WTC11 (cell line): ENCODE measurements around the gene HTRA2. TPM values are rescaled to one million over a fixed set of nuclear protein-coding genes. Genes with fewer than 3 reads are reported as not detected.

ENCODE experiments used
- ATAC-seq: fragments of 200-7000 bp; cut with Tn5 transposase; 2 replicates; pipeline ENCODE4 v1.10.0; 2021; ENCODE audit warnings: mild to moderate bottlenecking, moderate library complexity
- CTCF ChIA-PET: fragments of 300-600 bp; sonication (Branson Sonifier 250); formaldehyde crosslinking; loops from one replicate; lab custom pipeline; 2021; ENCODE audit warnings: antibody characterized with exemption; lab: Charles Lee
- POLR2A ChIA-PET: fragments of 350-600 bp; sonication (Branson Sonifier 250); formaldehyde crosslinking; loops from one replicate; lab custom pipeline; 2021; ENCODE audit warnings: antibody characterized with exemption; lab: Charles Lee
- DNase-seq: peaks from one replicate; pipeline ENCODE4 v3.0.0; 2021; ENCODE audit warnings: low spot score
- H3K27ac Mint-ChIP-seq: 2 replicates; pipeline ENCODE4 v1.8.0; 2021; ENCODE audit warnings: mixed read lengths
- H3K27me3 Mint-ChIP-seq: 2 replicates; pipeline ENCODE4 v1.8.0; 2021; ENCODE audit warnings: low read depth, mild to moderate bottlenecking, moderate library complexity, mixed read lengths
- H3K36me3 Mint-ChIP-seq: 2 replicates; pipeline ENCODE4 v1.8.0; 2021; ENCODE audit warnings: mixed read lengths
- H3K4me1 Mint-ChIP-seq: 2 replicates; pipeline ENCODE4 v1.8.0; 2022; ENCODE audit warnings: mixed read lengths
- H3K4me3 Mint-ChIP-seq: 2 replicates; pipeline ENCODE4 v1.8.0; 2021; ENCODE audit warnings: mild to moderate bottlenecking, moderate library complexity, mixed read lengths
- H3K9me3 Mint-ChIP-seq: 2 replicates; pipeline ENCODE4 v1.8.0; 2021; ENCODE audit warnings: mixed read lengths
- CREB1 ChIP-seq: sonication (generic); formaldehyde crosslinking; IDR thresholded peaks from 2 replicates; pipeline ENCODE4 v1.8.0; 2023; ENCODE audit warnings: mild to moderate bottlenecking, missing genetic modification reagents
- EMX1 ChIP-seq: fragments of 250-450 bp; sonication (Bioruptor Pico); IDR thresholded peaks from 2 replicates; pipeline ENCODE4 v1.8.0; 2021; ENCODE audit warnings: mild to moderate bottlenecking
- ESRRA ChIP-seq: sonication (generic); formaldehyde crosslinking; IDR thresholded peaks from 2 replicates; pipeline ENCODE4 v1.8.1; 2022; ENCODE audit warnings: mild to moderate bottlenecking, missing genetic modification reagents, borderline replicate concordance
- FOXP1 ChIP-seq: sonication (generic); formaldehyde crosslinking; IDR thresholded peaks from 2 replicates; pipeline ENCODE4 v1.8.0; 2022; ENCODE audit warnings: missing genetic modification reagents, mild to moderate bottlenecking, moderate library complexity, borderline replicate concordance
- HMGA2 ChIP-seq: fragments of 250-450 bp; sonication (Bioruptor Pico); IDR thresholded peaks from 2 replicates; pipeline ENCODE4 v1.4.0; 2021; ENCODE audit warnings: mild to moderate bottlenecking, moderate library complexity
- JAZF1 ChIP-seq: fragments of 250-450 bp; sonication (Bioruptor Pico); IDR thresholded peaks from 2 replicates; pipeline ENCODE4 v1.9.0; 2021; ENCODE audit warnings: moderate library complexity, mild to moderate bottlenecking, inconsistent platforms
- KAT7 ChIP-seq: sonication (generic); formaldehyde crosslinking; IDR thresholded peaks from 2 replicates; pipeline ENCODE4 v1.8.1; 2023; ENCODE audit warnings: missing genetic modification reagents, mild to moderate bottlenecking, borderline replicate concordance
- MYBL2 ChIP-seq: sonication (generic); formaldehyde crosslinking; IDR thresholded peaks from 2 replicates; pipeline ENCODE4 v1.8.1; 2023; ENCODE audit warnings: mild to moderate bottlenecking, moderate library complexity, missing genetic modification reagents
- RELA ChIP-seq: sonication (generic); formaldehyde crosslinking; IDR thresholded peaks from 2 replicates; pipeline ENCODE4 v1.8.1; 2022; ENCODE audit warnings: missing genetic modification reagents, mild to moderate bottlenecking, borderline replicate concordance
- SP1 ChIP-seq: sonication (generic); formaldehyde crosslinking; conservative IDR thresholded peaks from 2 replicates; pipeline ENCODE4 v1.8.1; 2022; ENCODE audit warnings: missing genetic modification reagents
- ZBTB21 ChIP-seq: sonication (generic); formaldehyde crosslinking; IDR thresholded peaks from 2 replicates; pipeline ENCODE4 v1.8.1; 2023; ENCODE audit warnings: mild to moderate bottlenecking, missing genetic modification reagents, borderline replicate concordance
- ZNF317 ChIP-seq: sonication (generic); formaldehyde crosslinking; IDR thresholded peaks from 2 replicates; pipeline ENCODE4 v1.8.1; 2023; ENCODE audit warnings: low read depth, mild to moderate bottlenecking, moderate library complexity, missing genetic modification reagents, borderline replicate concordance
- ZNF671 ChIP-seq: fragments of 250-450 bp; sonication (Bioruptor Pico); IDR thresholded peaks from 2 replicates; pipeline ENCODE4 v1.8.0; 2021; ENCODE audit warnings: mild to moderate bottlenecking
- total RNA-seq: library from RNA; stranded (reverse); gene quantifications from 3 replicates; pipeline ENCODE4 v1.2.3, GENCODE V29; 2021
- TF ChIP-seq, protein P1 (sequence below): fragments of 250-450 bp; sonication (Bioruptor Pico); IDR thresholded peaks from 2 replicates; pipeline ENCODE4 v1.9.0; 2021; ENCODE audit warnings: moderate library complexity, mild to moderate bottlenecking, inconsistent platforms, borderline replicate concordance
- TF ChIP-seq, protein P2 (sequence below): sonication (generic); formaldehyde crosslinking; IDR thresholded peaks from 2 replicates; pipeline ENCODE4 v1.8.0; 2023; ENCODE audit warnings: missing genetic modification reagents
- TF ChIP-seq, protein P3 (sequence below): sonication (generic); formaldehyde crosslinking; IDR thresholded peaks from 2 replicates; pipeline ENCODE4 v1.8.1; 2023; ENCODE audit warnings: mild to moderate bottlenecking, missing genetic modification reagents
- TF ChIP-seq, protein P4 (sequence below): sonication (generic); formaldehyde crosslinking; IDR thresholded peaks from 2 replicates; pipeline ENCODE4 v1.8.1; 2023; ENCODE audit warnings: mild to moderate bottlenecking, missing genetic modification reagents, borderline replicate concordance
- TF ChIP-seq, protein P5 (sequence below): fragments of 250-450 bp; sonication (Bioruptor Pico); IDR thresholded peaks from 2 replicates; pipeline ENCODE4 v1.8.0; 2021; ENCODE audit warnings: mild to moderate bottlenecking

Gene HTRA2
- total RNA-seq, 1 experiment from 2014 or later, result 30.0 TPM

DNA sequence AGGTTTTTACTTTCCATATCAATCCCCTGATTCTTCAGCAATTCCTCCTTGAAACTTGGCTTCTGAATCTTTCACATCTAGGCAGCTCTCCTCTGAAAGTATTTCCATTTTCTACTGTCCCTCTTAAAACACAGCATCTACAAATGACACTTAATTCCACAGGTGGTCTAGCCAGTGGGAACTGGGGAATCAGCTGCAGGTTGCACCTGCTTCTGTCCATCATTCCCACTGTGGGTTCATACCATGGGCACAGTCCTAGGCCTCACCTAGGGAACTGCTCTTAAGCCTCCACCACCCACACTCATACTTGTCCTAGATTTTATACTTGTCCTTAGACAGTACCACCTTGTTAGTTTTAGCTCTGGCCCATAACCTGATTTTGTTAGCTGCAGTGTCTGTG is 21.8 kb downstream of the HTRA2 start:
- Mint-ChIP-seq H3K27me3 (peaks cover 78% of the 10 kb centered on the region), H3K36me3 (peaks cover 2% of the 10 kb centered on the region; the same call in 1 of the 2 replicates)

DNA sequence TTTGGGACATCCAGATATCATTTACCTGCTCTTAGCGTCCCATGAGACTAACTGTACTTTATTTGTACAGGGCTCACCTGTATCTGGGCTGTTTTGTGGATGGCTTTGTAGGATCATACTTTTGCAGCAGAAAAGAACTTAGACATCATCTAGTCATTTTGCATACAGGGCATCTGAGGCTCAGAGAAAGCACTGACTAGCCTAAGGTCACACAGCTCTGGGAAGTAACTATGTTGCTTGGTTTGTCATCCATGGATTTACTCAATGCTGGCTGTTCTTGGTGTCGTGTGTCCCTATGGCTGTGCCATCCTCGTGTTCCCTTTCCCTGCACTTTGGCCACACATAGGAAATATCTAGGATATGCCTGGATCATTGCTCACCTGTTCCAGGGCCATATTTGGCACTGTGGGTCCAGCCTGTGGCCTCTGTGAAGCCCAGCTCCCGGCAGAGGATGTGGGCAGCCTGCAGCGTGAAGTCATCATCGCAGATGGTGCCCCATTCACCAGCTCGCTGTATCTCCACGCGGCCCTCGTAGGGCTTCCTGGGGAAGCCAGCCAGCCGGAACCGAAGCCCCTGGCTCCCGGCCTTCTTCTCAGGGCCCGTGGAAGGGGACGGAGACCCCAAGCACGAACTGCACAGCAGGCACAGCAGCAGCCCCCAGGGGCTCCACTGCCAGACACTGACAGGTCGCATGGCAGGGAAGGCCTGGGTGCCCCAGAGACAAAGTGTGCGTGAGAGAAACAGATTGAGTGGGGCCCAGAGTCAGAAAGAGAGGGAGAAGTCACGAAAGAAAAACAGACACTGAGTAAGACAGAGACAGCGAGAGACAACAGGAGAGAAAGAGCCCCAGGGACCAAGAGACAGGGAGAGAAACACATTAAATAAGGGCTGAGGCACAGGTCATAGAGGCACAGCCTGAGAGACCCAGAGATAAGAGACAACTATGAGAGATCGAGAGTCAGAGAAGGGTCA is 22.5 kb downstream of the HTRA2 start:
- DNase-seq (no peak), ATAC-seq (no peak)
- no peaks in the 10 kb centered on the region for H3K9me3 Mint-ChIP-seq
- ChIA-PET CTCF (interaction anchor here (1.8 kb wide), 1 partner anchor 22 kb away, joined by 9 read pairs; the partner anchor contains the start of genes AUP1 and HTRA2), POLR2A (interaction anchor here (0.9 kb wide), 1 partner anchor 39 kb away, joined by 3 read pairs; no protein-coding TSS in a partner anchor)
- peaks cover 32% of the 10 kb centered on the region for H3K4me1 Mint-ChIP-seq
- peaks cover 2% of the 10 kb centered on the region; the same call in 1 of the 2 replicates for H3K36me3 Mint-ChIP-seq
- peaks cover 83% of the 10 kb centered on the region for H3K27me3 Mint-ChIP-seq
- TF ChIP-seq, protein P1, sequence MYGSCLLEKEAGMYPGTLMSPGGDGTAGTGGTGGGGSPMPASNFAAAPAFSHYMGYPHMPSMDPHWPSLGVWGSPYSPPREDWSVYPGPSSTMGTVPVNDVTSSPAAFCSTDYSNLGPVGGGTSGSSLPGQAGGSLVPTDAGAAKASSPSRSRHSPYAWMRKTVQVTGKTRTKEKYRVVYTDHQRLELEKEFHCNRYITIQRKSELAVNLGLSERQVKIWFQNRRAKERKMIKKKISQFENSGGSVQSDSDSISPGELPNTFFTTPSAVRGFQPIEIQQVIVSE, result no peak
- TF ChIP-seq, protein P2, sequence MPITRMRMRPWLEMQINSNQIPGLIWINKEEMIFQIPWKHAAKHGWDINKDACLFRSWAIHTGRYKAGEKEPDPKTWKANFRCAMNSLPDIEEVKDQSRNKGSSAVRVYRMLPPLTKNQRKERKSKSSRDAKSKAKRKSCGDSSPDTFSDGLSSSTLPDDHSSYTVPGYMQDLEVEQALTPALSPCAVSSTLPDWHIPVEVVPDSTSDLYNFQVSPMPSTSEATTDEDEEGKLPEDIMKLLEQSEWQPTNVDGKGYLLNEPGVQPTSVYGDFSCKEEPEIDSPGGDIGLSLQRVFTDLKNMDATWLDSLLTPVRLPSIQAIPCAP, result no peak
- H3K4me3 Mint-ChIP-seq, result peak overlapping the region; percentile 84
- H3K27ac Mint-ChIP-seq, result no peak overlapping the region; the same call in 1 of the 2 replicates

More for the DNA sequence above, 21.8 kb downstream of the HTRA2 start:
- no peaks in the 10 kb centered on the region for H3K9me3 Mint-ChIP-seq
- H3K4me3 Mint-ChIP-seq, result no peak overlapping the region
- ATAC-seq, result no peak
- ChIA-PET CTCF (no interaction called here), POLR2A (no interaction called here)
- TF ChIP-seq ZBTB21 (CRISPR knock-in tag) (no peak), ZNF671 (CRISPR knock-in tag) (no peak), ESRRA (CRISPR knock-in tag) (no peak), JAZF1 (CRISPR knock-in tag) (no peak), CREB1 (CRISPR knock-in tag) (no peak), RELA (no peak)
- TF ChIP-seq, protein P3, sequence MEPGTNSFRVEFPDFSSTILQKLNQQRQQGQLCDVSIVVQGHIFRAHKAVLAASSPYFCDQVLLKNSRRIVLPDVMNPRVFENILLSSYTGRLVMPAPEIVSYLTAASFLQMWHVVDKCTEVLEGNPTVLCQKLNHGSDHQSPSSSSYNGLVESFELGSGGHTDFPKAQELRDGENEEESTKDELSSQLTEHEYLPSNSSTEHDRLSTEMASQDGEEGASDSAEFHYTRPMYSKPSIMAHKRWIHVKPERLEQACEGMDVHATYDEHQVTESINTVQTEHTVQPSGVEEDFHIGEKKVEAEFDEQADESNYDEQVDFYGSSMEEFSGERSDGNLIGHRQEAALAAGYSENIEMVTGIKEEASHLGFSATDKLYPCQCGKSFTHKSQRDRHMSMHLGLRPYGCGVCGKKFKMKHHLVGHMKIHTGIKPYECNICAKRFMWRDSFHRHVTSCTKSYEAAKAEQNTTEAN (CRISPR knock-in tag), result no peak
- DNase-seq, result no peak
- no peak overlapping the region for H3K27ac Mint-ChIP-seq
- H3K4me1 Mint-ChIP-seq, result peaks cover 32% of the 10 kb centered on the region

DNA sequence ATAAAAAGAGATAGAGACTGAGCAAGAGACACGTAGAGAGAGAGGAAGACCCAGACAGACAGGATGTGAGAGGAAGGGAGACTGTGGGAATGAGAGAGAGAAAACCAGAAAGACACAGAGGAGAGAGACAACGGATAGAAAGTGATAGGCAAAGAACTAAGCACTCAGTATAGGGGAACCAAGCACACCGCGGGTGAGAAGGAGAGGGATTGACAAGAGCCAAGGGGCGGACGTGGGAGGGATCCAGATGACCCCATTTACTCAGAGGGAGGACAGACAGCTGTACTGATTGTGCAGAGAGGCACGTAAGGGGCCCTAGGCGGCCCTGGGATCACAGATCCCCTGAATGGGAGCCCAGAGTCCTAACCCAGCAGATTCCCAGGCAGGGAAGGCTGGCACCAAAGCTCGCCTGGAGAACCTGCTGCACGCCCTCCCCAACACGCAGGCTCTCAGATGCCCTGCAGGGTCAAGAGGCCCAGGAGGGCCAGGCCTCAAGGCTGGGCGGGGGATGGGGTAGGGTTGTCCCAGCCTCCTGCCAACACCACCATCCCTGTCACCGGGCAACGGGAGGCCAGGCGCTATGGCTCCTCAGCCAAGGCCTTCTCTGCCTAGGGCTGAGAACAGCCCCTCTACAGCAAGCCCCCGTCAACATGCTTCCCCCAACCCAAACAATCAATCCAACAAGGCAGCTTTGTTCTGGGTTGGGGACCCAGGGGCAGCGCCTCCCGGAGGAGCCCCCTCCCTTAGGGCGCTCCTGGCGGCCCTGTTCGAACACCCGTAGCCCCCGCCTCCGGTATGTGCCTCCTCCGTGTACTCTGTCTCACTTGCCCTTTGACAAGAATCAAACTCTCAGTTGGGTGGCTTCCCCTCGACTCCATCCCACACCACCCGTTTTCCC is 23.4 kb downstream of the HTRA2 start:
- Mint-ChIP-seq H3K36me3 (peaks cover 2% of the 10 kb centered on the region; the same call in 1 of the 2 replicates), H3K4me3 (peak overlapping the region; percentile 84), H3K27ac (peak overlapping the region; percentile 84), H3K4me1 (peaks cover 28% of the 10 kb centered on the region), H3K9me3 (no peaks in the 10 kb centered on the region), H3K27me3 (peaks cover 75% of the 10 kb centered on the region)
- DNase-seq (peak; percentile 45), ATAC-seq (peak; percentile 4)
- POLR2A ChIA-PET, result interaction anchor here (0.8 to 1.1 kb wide), 3 partner anchors 24 to 46 kb away, joined by 3 read pairs; partner anchors contain the start of genes AUP1, HTRA2 and PCGF1
- CTCF ChIA-PET, result interaction anchor here (0.5 to 1.8 kb wide), 3 partner anchors 19 to 31 kb away, joined by 4 to 9 read pairs (median 6); partner anchors contain the start of genes AUP1 and HTRA2
- no peak for TF ChIP-seq MYBL2 (CRISPR knock-in tag)
- TF ChIP-seq ZNF317 (CRISPR knock-in tag), result no peak
- TF ChIP-seq SP1 (CRISPR knock-in tag), result peak; percentile 19; the same call in 1 of the 2 replicates
- TF ChIP-seq, protein P4, sequence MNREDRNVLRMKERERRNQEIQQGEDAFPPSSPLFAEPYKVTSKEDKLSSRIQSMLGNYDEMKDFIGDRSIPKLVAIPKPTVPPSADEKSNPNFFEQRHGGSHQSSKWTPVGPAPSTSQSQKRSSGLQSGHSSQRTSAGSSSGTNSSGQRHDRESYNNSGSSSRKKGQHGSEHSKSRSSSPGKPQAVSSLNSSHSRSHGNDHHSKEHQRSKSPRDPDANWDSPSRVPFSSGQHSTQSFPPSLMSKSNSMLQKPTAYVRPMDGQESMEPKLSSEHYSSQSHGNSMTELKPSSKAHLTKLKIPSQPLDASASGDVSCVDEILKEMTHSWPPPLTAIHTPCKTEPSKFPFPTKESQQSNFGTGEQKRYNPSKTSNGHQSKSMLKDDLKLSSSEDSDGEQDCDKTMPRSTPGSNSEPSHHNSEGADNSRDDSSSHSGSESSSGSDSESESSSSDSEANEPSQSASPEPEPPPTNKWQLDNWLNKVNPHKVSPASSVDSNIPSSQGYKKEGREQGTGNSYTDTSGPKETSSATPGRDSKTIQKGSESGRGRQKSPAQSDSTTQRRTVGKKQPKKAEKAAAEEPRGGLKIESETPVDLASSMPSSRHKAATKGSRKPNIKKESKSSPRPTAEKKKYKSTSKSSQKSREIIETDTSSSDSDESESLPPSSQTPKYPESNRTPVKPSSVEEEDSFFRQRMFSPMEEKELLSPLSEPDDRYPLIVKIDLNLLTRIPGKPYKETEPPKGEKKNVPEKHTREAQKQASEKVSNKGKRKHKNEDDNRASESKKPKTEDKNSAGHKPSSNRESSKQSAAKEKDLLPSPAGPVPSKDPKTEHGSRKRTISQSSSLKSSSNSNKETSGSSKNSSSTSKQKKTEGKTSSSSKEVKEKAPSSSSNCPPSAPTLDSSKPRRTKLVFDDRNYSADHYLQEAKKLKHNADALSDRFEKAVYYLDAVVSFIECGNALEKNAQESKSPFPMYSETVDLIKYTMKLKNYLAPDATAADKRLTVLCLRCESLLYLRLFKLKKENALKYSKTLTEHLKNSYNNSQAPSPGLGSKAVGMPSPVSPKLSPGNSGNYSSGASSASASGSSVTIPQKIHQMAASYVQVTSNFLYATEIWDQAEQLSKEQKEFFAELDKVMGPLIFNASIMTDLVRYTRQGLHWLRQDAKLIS (CRISPR knock-in tag), result no peak
- TF ChIP-seq FOXP1, result peak; percentile 59; the same call in 1 of the 2 replicates
- no peak for TF ChIP-seq KAT7 (CRISPR knock-in tag)
- TF ChIP-seq, protein P5, sequence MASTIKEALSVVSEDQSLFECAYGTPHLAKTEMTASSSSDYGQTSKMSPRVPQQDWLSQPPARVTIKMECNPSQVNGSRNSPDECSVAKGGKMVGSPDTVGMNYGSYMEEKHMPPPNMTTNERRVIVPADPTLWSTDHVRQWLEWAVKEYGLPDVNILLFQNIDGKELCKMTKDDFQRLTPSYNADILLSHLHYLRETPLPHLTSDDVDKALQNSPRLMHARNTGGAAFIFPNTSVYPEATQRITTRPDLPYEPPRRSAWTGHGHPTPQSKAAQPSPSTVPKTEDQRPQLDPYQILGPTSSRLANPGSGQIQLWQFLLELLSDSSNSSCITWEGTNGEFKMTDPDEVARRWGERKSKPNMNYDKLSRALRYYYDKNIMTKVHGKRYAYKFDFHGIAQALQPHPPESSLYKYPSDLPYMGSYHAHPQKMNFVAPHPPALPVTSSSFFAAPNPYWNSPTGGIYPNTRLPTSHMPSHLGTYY, result no peak
- no peak for TF ChIP-seq EMX1 (CRISPR knock-in tag)
- no peak for TF ChIP-seq HMGA2 (CRISPR knock-in tag)
